ENCODE results near the gene FOXJ2. TPM values are rescaled to one million over a fixed set of nuclear protein-coding genes. Genes with fewer than 3 reads are reported as not detected.
"Not testable (repeated sequence)": the region's sequence is repeated elsewhere in the genome, so short reads cannot be mapped to it uniquely, and the experiment has no call there.

The FOXJ2 gene
- 8.2 and 8.4 TPM in 2 replicates for total RNA-seq

DNA sequence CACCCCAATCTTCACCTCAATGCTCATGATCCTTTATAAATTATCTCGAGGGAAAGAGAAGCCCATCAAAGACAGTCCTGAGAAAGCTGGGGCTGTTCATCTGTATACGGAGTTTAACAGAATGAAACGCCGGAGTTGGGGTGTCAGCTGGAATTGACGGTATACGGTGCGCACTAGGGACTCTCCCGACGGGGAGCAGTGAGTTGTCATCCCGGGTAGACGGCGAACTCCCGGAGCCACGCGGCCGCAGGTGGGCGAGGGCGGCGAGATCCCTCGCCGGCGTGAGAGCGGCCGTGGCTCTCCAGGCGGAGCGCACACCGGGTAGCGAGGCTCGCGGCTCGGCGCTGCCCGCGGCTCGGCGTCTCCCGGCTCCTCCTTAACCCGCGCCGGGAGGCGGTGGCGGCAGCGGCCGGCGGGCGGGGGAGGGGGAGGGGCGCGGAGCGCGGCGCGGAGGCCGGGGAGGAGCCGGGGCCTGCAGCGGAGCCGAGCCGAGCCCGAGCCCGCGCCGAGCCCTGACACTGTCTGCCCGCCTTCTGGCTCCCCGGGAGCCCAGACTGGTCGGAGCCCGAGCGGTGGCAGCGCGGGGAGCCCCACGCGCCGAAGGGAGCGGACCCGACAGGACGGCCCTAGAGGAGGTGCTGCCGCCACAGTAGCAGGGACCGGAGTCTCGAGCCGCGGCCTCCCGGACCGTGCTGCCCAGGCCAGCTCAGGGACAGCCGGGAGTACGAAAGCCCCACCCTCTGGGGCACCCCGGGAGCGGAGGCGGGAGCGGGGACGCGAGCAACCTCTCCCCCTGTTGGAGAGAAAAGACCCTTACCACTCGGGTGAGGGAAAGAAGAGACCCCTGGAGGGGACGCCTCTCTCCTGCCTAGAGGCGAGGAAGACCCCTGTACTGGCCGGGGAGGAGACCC is at the start of gene FOXJ2:
Gene FOXJ2, plus strand, starts transcription at position 475 of the 911 bp plus-strand sequence. CDS start 7,117 bp downstream, outside the sequence.
- peak; percentile 75 for DNase-seq (ENCODE audit: low read depth)
- no peak for TF ChIP-seq CTCF (IDR thresholded peaks at IDR 0.05; ENCODE audit: insufficient read depth, low read depth, low read length)
- H3K4me3 ChIP-seq (ENCODE audit: low read depth, low read length), result peak within 1 kb of the TSS; percentile 95

GRCh38 chr12:7983019-7983418 is 49.5 kb upstream of the FOXJ2 start:
- not testable (repeated sequence) for DNase-seq (ENCODE audit: low read depth)

DNA sequence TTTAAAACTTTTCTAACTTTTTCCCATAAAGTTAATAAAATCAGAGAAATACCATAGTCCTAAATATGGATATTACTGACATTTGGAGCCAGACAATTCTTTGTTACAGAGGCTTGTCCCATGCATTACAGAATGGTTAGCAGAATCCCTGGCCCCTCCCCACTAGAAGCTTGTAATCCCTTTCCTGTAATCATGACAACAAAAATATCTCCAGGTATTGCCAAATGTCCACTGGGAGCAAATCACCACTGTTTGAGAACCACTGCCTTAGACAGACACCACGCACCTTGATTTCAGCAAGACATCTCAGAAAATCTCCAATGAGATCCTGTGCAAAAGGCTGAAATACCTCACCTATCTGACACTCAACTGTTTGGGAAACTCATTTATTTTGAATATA is 49.1 kb upstream of the FOXJ2 start:
- not testable (repeated sequence) for DNase-seq (ENCODE audit: low read depth); H3K4me3 ChIP-seq (ENCODE audit: low read depth, low read length)

More at GRCh38 chr12:7983019-7983418, 49.5 kb upstream of the FOXJ2 start:
- not testable (repeated sequence) for H3K4me3 ChIP-seq (ENCODE audit: low read depth, low read length)

DNA sequence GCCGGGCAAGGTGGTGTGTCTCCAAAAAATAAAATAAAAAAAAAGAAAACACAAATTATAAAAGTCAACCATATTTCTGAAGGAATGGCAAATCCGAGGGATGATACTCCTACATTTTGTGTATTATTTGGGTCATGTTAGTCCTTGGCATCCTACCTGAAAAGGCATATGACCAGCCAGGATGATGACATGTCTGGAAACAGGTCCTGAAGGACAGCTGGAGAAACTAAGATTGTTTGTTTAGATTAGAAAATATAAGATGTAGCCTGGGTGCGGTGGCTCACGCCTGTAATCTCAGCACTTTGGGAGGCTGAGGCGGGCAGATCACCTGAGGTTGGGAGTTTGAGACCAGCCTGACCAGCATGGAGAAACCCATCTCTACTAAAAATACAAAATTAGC is 47.6 kb upstream of the FOXJ2 start:
- no peak for DNase-seq (ENCODE audit: low read depth)
- TF ChIP-seq CTCF (IDR thresholded peaks at IDR 0.05; ENCODE audit: insufficient read depth, low read depth, low read length), result no peak
- no peak overlapping the region for H3K4me3 ChIP-seq (ENCODE audit: low read depth, low read length)

DNA sequence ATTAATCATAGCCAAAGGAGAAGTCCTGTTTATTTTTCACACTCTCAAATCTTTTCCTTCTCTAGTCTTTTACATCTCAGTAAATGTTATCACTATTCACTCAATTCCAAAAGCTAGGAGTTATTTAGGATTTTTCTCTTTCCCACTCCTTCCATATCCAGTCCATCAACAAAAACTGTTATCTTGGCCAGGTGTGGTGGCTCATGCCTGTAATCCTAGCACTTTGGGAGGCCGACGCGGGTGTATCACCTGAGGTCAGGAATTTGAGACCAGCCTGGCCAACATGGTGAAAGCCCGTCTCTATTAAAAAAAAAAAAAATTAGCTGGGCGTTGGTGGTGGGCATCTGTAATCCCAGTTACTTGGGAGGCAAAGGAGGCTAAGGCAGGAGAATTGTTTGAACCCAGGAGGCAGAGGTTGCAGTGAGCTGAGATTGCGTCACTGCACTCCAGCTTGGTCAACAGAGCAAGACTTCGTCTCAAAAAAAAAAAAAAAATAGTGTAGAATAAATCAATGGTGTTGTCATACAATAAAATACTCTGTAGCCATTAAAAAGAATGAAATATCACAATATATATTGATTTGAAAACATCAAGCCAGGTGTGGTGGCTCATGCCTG is 46.6 kb upstream of the FOXJ2 start:
- TF ChIP-seq CTCF (IDR thresholded peaks at IDR 0.05; ENCODE audit: insufficient read depth, low read depth, low read length), result no peak
- H3K4me3 ChIP-seq (ENCODE audit: low read depth, low read length), result no peak overlapping the region
- DNase-seq (ENCODE audit: low read depth), result no peak

DNA sequence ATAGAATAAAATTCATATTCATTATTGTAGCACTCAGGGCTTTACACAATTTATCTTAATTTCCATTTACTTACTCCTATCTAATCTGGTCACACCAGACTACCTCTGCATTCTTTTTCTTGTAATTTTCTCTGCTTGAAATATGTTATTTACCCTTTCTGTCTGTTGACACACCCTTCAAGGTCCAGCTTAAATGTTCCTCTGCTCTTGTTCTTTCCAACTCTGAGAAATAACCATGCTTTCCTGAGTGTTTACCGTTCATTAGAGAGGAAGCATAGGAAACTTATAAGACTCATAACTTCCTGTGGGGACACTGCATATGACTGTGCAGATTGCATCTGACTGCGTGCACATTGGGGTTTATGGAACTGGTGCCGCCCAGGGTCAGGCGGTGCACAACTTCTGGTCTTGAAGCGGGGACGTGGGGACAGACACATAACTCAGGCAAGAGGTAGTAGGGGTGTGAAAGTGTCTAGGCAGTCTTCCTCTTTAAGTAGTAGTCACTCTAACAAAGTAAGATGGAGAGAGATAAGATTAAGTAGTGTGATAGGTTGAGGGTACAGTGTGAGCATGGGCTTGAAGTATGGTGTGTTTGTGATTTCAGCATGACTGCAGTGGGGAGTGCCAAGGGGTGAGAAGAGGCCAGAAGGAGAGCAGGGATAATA is 42.6 kb upstream of the FOXJ2 start:
- H3K4me3 ChIP-seq (ENCODE audit: low read depth, low read length), result no peak overlapping the region
- DNase-seq (ENCODE audit: low read depth), result peak; percentile 24
- no peak for TF ChIP-seq CTCF (IDR thresholded peaks at IDR 0.05; ENCODE audit: insufficient read depth, low read depth, low read length)

GRCh38 chr12:7991535-7991934 is 41.0 kb upstream of the FOXJ2 start:
- no peak overlapping the region for H3K4me3 ChIP-seq (ENCODE audit: low read depth, low read length)
- no peak for TF ChIP-seq CTCF (IDR thresholded peaks at IDR 0.05; ENCODE audit: insufficient read depth, low read depth, low read length)
- no peak for DNase-seq (ENCODE audit: low read depth)
